Muscle of back (tissue), 11 donors: ENCODE measurements around the gene DIP2C. TPM values are rescaled to one million over a fixed set of nuclear protein-coding genes. Genes with fewer than 3 reads are reported as not detected.
"Not testable (repeated sequence)": the region's sequence is repeated elsewhere in the genome, so short reads cannot be mapped to it uniquely, and the experiment has no call there.

Experiments
- DNase-seq, 3 donors: peaks; one replicate each; pipeline versions ENCODE4 v3.0.0 to v3.0.0-alpha.2; 2013
- polyA plus RNA-seq, 10 donors: library from polyadenylated mRNA; unstranded; fragments of 120-200 nt; gene quantifications; one replicate each; pipeline ENCODE4 v1.2.1, GENCODE V29; 2013; ENCODE audit not compliant: insufficient read length in 10 of 10

The DIP2C gene
- polyA plus RNA-seq, 10 donors: 23.3 to 30.9 (median 25.9) TPM

DNA sequence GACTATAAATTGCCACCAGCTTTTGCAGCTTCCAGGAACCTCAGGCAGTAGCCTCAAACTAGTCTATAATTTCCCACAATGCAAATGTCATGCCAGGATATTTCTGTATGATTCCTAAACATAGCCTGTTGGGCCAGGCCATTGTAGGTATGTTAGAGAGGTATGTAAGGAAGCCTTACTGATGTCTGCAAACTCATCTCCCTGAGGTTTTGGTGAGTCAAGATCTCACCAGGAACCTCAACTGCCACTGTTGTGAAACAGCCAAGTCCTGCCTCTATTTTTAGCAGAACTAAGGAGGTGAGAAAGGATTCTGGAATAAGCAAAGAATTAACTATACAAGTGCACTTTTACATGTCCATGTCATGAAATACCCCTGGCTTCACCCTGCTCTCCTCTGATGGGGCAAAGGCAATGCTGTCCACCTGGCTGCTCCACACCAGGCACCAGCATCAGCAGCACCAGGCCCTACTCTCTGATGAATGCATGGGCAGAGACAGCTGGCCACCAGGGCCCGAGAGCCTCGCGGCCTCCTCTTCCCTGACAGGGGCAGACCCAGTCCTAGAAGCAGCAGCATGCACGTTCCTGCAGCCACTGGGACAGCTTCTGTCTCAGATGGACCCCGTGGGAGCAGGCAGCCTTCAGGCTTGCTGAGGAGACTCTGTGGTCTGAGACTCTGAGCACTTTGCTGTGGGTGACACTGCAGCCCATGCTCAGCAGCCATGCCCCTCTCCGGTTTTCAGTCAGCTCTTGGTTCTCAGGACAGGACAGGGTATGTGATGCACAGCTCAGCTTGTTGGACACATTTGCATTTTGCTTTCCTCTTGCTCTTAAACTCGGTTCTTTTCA, 407.0 kb downstream of the DIP2C start:
- peak in 1 of 3 donors; percentile 32 for DNase-seq

DNA sequence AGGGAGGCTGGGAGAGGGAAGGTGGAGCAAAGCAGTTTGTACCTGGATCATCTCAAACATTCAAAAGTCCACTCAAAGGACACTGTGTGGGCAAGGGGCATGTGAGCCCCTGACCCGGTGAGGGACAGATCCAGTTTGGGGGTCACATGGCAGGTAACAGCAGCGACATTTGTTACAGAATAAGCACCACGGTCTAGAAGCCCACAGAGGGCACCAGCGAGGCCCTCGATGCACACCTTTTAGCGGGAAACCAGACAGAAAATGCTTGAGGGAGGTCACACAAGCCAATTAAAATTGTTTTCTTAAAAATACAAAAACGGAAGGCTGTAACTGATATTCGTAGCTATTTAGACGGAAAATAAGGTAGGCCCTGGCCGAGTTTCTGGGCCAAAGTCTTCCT, 409.8 kb downstream of the DIP2C start:
- no peak for DNase-seq

DNA sequence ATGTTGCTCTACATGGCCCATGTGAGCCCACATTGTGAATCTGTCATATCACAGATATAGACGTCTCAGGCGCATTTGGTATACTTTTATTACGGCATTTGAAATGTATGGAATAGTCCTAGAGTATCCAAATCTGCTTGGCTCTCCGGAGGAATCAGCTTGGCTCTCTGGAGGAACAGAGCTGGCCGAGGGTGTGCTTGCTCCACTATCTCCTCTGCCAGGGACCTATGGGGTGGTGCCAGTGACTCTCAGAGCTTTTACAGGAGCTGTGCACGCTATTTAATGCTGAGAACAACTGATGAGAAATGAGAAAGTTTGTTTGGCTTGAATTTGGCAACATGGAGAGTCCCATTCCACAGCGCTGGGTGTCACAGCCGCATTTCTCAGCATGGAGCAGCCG, 410.2 kb downstream of the DIP2C start:
- no peak for DNase-seq

DNA sequence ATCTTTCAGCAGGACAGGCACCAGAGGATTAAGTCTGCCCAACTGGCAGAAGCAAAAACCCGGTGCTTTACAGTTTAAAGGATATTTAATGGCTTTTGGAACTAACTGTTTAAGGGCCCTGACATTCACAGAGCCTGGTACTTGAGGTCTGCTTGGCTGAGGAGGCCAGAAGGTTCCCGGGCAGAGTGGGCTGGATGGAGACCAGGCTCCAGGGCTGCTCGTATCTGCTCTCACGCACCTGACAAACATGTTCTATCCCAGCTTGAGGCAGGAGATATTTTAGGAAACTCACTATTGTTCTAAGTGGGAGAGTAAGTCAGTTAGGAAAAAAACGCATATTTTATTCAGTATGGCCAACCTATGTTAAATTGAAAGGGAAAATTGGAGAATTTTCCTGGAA, 410.8 kb downstream of the DIP2C start:
- DNase-seq: no peak

DNA sequence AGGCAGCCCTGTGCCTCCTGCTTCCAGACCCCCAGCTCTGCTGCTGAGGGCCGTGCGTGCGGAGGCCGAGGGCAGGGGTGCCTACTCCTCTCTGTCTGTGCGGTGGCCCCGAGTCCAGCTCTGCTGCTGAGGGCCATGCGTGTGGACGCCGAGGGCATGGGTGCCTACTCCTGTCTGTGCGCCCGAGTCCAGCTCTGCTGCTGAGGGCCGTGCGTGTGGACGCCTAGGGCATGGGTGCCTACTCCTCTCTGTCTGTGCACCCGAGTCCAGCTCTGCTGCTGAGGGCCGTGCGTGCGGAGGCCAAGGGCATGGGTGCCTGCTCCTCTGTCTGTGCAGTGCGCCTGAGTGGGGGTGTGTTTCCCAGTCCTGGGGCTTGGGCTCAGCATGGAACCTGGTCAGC, 411.5 kb downstream of the DIP2C start:
- DNase-seq: no peak

DNA sequence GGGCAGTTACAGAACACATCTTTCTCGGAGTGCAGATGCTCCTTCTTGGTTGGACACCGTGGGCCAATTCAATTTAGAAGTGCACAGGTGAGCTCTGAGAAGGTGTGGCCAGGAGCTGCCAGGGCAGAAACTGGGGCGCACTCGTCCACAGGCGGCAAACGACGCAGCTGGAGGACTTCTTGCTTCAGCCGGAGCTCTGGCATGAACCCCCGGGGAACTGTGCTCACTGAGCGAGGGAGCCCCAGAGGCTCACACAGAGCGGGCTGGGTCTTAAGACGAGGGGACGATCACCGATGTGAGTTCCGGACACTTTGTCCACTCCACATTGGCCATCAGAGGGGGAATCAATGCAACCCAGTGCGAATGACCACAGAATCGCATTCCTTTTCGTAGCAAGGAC, 413.8 kb downstream of the DIP2C start:
- no peak for DNase-seq

DNA sequence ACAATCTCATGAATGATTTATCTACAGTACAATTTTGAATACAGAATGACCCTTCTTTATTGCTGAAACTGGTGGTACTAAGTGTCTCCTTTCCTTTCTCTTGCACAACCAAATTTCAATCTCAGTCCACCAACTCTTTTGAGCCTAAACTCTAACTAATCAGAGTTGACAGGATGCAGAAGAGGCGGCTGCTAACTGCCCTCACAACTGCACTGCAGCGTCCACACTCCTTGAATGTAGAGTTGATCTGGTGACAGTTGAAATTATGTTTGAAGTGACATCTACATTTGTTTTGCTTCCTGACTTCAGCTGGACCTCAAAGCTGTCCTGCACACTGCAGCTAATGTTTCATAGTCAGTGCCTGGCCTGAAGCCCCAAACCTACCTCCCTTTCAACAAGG, 414.6 kb downstream of the DIP2C start:
- DNase-seq: no peak

DNA sequence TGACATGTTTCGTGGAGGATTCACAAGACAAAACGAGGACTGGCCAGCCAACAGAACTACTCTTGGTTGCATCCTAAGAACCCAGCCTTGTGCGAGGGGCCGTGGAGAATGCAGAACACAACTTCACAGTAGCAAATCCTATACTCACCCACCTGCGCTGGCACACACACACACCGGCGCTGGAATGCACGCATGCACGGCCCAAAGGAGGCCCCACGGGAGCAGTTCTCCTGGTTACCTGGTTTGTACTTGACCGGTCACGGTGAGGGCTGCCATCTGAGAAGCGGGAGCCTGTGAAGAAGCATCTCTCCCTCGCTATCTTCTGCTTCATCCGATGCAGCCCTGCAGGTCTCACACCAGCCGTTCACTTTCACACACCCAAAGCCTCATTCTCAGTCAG, 416.4 kb downstream of the DIP2C start:
- DNase-seq: no peak

DNA sequence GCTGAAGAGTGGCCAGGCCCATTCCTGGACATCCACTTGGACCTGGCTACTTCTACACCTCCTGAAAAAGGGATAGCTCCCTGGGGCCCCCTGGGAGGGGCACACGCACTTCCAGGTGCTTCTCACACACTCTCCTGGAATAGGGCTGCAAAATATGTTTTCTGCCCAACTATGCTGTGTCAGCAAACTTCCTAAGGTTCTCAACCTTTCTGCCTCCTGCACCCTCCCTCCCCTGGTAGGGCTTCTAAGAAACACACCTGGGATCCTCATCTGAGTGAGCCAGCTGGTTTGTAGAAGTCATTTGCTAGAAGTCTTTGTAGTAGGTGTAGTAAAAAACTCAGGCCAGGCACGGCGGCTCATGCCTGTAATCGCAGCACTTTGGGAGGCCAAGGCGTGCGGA, 417.7 kb downstream of the DIP2C start:
- DNase-seq: no peak

DNA sequence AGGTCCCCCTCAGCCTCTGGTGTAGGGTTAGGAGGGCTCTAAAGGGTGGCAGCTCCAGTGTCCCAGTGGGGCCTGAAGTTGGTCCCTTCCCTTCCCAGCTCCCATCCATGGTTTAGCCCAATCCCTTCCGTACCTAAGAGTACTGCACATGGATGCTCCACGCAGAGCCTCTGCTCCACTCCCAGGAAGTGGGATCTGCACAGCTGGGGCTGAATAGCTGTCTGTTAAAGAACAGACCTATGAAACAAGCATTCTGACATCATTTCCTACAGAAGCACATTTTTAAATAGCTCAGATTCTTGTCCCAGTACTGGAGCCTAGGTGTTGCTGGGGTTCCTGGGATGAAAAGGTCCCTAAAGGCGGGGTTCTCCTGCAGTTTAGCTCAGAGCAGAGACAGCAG, 418.3 kb downstream of the DIP2C start:
- no peak for DNase-seq

DNA sequence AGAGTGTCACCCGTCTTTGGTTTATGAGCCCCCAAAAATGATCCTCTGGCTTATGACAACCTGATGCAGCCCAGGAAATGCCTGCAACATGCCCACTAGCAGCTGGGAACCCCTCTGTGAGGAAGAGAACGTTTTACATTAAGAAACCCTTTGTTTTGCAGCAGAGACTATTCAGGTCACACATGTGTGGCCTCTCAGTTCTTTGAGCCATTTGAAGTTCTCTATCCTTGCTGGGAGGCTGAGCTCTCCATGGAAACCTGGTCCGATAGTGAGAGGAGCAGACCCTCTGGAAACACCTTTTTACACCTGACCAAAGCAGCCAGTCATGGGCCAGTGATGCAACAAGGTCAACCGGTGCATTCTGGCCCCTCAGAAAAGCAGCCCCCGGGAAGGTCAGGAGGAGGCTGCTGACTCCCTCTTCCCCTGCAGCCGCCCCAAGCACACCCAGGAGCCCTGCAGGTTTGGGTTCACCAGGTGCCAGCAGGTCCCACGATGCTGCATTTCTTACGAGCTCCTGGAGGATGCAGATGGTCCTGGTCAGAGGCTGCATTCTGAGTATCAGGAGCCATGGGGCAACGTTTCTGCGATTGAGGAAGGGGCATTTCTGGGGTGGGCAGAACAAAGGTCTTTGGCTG, 419.9 kb downstream of the DIP2C start:
- no peak for DNase-seq

DNA sequence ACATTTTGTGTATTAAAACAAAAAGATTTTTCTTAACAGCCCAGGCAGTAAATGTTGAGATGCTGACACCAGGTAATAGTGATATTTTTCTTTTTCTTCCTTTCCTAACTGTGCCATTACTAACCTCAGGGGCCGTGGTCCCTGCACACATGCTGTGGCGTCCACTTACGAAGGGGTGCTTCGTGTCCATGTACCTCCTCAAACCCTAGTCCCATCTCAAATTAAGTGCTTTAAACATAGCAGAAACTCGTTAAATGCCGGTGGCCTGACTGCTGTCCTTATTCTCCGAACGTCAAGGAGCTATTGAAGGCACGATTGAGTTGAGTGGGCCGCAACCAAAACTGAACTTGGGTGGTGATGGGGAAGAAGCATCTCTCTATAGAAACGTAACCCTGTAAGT, 421.8 kb downstream of the DIP2C start:
- DNase-seq: no peak

DNA sequence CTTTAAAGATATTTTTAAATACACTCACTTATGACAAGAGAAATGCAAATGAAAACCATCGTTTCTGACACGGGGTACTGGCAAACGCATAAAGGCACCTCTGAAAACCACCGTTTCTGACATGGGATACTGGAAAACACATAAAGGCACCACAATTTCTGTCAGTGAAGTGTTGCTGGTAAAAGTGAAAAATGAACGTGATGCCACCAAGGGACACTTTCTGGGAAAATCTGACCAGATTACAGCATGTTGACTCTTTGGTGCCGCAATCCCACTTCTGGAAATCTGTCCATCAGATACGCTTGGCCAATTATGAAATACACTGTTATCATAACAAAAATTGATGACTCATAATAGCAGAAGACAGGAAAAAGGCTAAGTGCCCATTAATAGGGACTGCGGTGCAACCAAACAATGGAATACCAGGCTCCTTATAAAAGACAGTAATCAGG, 422.5 kb downstream of the DIP2C start:
- DNase-seq: no peak

DNA sequence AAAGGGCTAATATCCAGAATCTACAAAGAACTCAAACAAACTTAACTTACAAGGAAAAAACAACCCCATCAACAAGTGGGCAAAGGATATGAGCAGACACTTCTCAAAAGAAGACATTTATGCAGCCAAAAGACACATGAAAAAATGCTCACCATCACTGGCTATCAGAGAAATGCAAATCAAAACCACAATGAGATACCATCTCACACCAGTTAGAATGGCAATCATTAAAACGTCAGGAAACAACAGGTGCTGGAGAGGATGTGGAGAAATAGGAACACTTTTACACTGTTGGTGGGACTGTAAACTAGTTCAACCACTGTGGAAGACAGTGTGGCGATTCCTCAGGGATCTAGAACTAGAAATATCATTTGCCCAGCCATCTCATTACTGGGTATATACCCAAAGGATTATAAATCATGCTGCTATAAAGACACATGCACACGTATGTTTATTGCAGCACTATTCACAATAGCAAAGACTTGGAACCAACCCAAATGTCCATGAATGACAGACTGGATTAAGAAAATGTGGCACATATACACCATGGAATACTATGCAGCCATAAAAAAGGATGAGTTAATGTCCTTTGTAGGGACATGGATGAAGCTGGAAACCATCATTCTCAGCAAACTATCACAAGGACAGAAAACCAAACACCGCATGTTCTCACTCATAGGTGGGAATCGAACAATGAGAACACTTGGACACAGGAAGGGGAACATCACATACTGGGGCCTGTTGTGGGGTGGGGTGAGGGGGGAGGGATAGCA, 423.5 kb downstream of the DIP2C start:
- DNase-seq: not testable (repeated sequence)

DNA sequence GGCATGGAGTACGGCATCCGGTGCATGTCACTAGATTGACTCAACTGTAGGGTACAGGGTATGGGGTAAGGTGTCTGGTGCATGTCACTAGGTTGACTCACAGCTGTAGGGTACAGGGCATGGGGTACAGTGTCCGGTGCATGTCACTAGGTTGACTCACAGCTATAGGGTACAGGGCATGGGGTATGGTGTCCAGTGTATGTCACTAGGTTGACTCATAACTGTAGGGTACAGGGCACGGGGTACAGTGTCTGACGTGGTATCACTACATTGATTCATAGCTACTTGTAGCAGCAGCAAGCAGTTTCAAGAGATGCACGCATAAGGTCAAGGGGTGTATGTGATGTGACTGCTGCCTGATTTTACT, 424.4 kb downstream of the DIP2C start:
- DNase-seq: not testable (repeated sequence)

DNA sequence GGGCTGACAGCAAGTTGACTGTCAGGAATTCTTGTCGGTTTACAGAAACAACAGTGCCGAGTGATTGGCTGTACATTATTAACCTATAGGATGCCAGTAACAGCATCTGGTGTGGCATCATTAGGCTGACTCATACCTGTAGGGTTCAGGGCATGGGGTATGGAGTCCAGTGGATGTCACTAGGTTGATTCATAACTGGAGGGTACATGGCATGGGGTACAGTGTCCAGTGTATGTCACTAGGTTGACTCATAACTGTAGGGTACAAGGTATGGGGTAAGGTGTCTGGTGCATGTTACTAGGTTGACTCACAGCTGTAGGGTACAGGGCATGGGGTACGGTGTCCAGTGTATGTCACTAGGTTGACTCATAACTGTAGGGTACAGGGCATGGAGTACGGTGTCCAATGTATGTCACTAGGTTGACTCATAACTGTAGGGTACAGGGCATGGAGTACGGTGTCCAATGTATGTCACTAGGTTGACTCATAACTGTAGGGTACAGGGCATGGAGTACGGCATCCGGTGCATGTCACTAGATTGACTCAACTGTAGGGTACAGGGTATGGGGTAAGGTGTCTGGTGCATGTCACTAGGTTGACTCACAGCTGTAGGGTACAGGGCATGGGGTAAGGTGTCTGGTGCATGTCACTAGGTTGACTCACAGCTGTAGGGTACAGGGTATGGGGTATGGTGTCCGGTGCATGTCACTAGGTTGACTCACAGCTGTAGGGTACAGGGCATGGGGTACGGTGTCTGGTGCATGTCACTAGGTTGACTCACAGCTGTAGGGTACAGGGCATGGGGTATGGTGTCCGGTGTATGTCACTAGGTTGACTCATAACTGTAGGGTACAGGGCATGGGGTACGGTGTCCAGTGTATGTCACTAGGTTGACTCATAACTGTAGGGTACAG, 425.1 kb downstream of the DIP2C start:
- DNase-seq: not testable (repeated sequence)

DNA sequence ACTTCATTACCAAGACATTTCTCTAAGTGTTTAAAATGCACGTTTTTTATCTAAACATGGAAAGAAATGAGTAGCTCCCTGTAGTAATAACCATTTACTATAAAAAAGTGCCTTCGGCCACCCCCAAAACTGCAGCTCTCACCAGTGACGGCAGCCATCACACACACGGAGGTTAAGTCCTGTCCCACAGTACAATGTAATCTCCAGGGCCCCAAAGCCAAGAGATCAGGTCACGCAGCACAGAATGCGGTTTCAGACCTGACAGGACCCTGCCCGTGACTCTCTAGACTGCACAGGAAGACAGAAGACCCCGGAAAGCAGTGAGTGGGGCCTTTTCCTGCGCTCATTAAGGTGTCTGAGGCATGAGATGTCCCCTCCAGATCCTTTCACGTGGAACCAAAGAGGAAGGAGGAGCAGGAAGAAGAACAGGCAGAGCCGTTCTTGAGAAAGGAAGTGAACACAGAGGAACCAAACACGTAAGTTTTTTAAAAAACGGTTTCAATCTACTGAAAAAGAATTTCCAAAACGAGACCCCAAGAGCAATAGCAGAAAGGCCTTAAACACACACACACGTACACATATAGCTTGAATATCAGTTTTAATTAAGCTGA, 428.5 kb downstream of the DIP2C start:
- DNase-seq: no peak

DNA sequence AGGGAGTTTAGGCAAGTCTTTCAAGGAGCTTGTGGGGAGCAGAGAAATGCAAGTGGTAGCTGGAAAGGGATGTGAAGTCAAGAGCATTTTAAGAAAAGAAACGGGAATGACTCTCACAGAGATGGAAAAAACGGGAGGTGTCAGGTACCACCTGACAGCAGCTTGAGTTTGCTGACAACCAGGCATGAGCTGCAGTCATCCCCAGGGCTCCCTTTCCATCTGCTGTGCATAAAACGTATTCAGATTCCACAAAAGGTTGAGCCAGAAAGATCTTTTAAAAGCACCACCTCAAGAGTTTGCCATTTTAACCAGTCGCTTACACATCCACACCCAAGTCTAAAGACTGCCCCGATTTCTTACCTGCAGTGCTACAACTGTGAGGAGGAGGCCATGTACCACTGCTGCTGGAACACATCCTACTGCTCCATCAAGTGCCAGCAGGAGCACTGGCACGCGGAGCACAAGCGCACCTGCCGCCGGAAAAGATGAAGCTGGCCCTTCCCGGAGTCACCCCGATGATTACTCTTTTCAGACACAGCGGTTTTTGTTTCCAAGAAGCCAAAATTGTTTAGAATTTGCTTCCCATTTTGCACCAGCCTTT, 437.4 kb downstream of the DIP2C start:
- DNase-seq: no peak

DNA sequence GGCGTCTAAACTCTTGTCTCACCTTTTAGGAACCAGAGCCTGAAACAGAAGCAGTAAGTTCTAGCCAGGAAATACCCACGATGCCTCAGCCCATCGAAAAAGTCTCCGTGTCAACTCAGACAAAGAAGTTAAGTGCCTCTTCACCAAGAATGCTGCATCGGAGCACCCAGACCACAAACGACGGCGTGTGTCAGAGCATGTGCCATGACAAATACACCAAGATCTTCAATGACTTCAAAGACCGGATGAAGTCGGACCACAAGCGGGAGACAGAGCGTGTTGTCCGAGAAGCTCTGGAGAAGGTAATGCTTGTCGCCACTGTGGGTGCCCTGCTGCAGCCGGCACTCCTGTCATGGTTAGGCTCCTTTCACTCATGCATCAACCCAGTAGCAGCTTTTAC, 441.2 kb downstream of the DIP2C start:
- no peak for DNase-seq

DNA sequence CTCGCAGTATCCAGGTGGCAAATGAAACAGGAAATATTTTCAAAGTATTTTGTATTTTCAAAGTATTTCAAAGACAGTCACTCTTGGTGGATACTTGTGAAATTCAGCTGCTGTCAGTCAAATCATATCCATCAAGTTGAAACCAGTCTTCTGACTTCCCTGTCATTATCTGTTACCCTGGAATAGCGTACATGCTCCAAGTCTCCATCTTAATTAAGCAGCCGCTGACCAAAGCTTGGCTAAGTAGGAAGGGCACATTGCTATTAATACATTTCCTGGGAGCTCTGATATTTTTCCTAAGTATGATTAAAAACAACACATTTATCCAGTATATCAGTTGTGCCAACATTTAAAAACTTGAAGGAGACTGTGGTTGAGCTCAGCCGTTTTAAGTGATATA, 442.0 kb downstream of the DIP2C start:
- no peak for DNase-seq

DNA sequence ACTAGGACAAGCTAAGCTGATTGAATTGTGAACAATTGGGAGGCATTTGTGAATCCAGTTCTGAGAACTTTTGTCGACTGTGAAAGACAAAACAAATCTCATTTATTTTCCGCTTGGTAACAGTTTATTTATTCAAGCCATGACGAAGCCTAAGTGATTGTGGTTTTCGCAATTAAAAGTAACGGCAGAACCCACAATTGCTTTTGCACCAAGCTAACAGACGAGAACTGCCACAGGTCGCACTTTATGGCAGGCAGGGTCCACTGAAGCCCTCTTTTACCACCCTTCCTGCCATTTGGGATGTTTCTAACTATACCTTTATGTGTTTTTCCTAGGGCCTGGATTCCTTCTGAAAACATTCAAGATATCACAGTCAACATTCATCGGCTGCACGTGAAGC, 443.0 kb downstream of the DIP2C start:
- DNase-seq: no peak
